SK-N-SH treated with all-trans-retinoic acid at 6 μM for 48 hours (cell line): ENCODE measurements around the gene AFTPH.
"Not testable (repeated sequence)": the region's sequence is repeated elsewhere in the genome, so short reads cannot be mapped to it uniquely, and the experiment has no call there.

Experiments
- ATAC-seq: fragments of 200-7000 bp; cut with Tn5 transposase; 3 replicates; pipeline ENCODE4 v1.9.1; 2020; ENCODE audit warnings: mild to moderate bottlenecking, moderate library complexity
- ARNTL ChIP-seq: fragments of 450-650 bp; formaldehyde crosslinking; IDR thresholded peaks from 2 replicates; pipeline ENCODE4 v1.5.0; 2020; ENCODE audit warnings: low read depth, mild to moderate bottlenecking, moderate library complexity, borderline replicate concordance
- BACH2 ChIP-seq: fragments of 250-450 bp; sonication (Bioruptor Pico); IDR thresholded peaks from 2 replicates; pipeline ENCODE4 v1.9.0; 2021; ENCODE audit warnings: mild to moderate bottlenecking, borderline replicate concordance
- CSDC2 ChIP-seq: fragments of 250-450 bp; sonication (Bioruptor Pico); IDR thresholded peaks from 2 replicates; pipeline ENCODE4 v1.5.0; 2020; ENCODE audit warnings: mild to moderate bottlenecking, moderate library complexity
- ESRRG ChIP-seq: fragments of 250-450 bp; sonication (Bioruptor Pico); IDR thresholded peaks from 2 replicates; pipeline ENCODE4 v1.6.1; 2021; ENCODE audit warnings: mild to moderate bottlenecking
- GLIS3 ChIP-seq: fragments of 250-450 bp; sonication (Bioruptor Pico); IDR thresholded peaks from 2 replicates; pipeline ENCODE4 v1.5.0; 2020; ENCODE audit warnings: mild to moderate bottlenecking, moderate library complexity
- ISL1 ChIP-seq: fragments of 250-450 bp; sonication (Bioruptor Pico); IDR thresholded peaks from 2 replicates; pipeline ENCODE4 v2.1.2; 2022; ENCODE audit warnings: mild to moderate bottlenecking, moderate library complexity
- OSR1 ChIP-seq: fragments of 250-450 bp; sonication (Bioruptor Pico); IDR thresholded peaks from 2 replicates; pipeline ENCODE4 v1.8.0; 2022; ENCODE audit warnings: moderate library complexity, mild to moderate bottlenecking, inconsistent platforms
- PPARA ChIP-seq: fragments of 250-450 bp; sonication (Bioruptor Pico); IDR thresholded peaks from 2 replicates; pipeline ENCODE4 v1.5.0; 2020; ENCODE audit warnings: mild to moderate bottlenecking, borderline replicate concordance
- SNAI2 ChIP-seq: fragments of 250-450 bp; sonication (Bioruptor Pico); IDR thresholded peaks from 2 replicates; pipeline ENCODE4 v1.5.0; 2020; ENCODE audit warnings: mild to moderate bottlenecking, moderate library complexity
- TOX ChIP-seq: fragments of 250-450 bp; sonication (Bioruptor Pico); IDR thresholded peaks from 2 replicates; pipeline ENCODE4 v1.8.0; 2021; ENCODE audit warnings: mild to moderate bottlenecking, moderate library complexity, borderline replicate concordance
- ZFP3 ChIP-seq: fragments of 250-450 bp; sonication (Bioruptor Pico); IDR thresholded peaks from 2 replicates; pipeline ENCODE4 v1.5.0; 2020; ENCODE audit warnings: mild to moderate bottlenecking, moderate library complexity
- ZFP30 ChIP-seq: fragments of 450-650 bp; formaldehyde crosslinking; IDR thresholded peaks from 2 replicates; pipeline ENCODE4 v1.5.0; 2022; ENCODE audit warnings: mild to moderate bottlenecking, moderate library complexity
- ZNF565 ChIP-seq: fragments of 450-650 bp; formaldehyde crosslinking; conservative IDR thresholded peaks from 2 replicates; pipeline ENCODE4 v1.5.0; 2020; ENCODE audit warnings: low read depth, mild to moderate bottlenecking, moderate library complexity
- ZNF8 ChIP-seq: fragments of 450-650 bp; formaldehyde crosslinking; IDR thresholded peaks from 2 replicates; pipeline ENCODE4 v1.5.0; 2020; ENCODE audit warnings: mild to moderate bottlenecking, moderate library complexity
- TF ChIP-seq, protein P1 (sequence below): fragments of 250-450 bp; sonication (Bioruptor Pico); IDR thresholded peaks from 2 replicates; pipeline ENCODE4 v1.5.1; 2020; ENCODE audit warnings: low read depth, mild to moderate bottlenecking, moderate library complexity
- TF ChIP-seq, protein P2 (sequence below): fragments of 250-450 bp; sonication (Bioruptor Pico); IDR thresholded peaks from 2 replicates; pipeline ENCODE4 v1.5.1; 2021; ENCODE audit warnings: mild to moderate bottlenecking, moderate library complexity
- TF ChIP-seq, protein P3 (sequence below): fragments of 250-450 bp; sonication (Bioruptor Pico); IDR thresholded peaks from 2 replicates; pipeline ENCODE4 v1.8.0; 2020; ENCODE audit warnings: mild to moderate bottlenecking, moderate library complexity, borderline replicate concordance
- TF ChIP-seq, protein P4 (sequence below): fragments of 250-450 bp; sonication (Bioruptor Pico); IDR thresholded peaks from 2 replicates; pipeline ENCODE4 v1.5.0; 2020; ENCODE audit warnings: mild to moderate bottlenecking, moderate library complexity
- TF ChIP-seq, protein P5 (sequence below): fragments of 250-450 bp; sonication (Bioruptor Pico); IDR thresholded peaks from 2 replicates; pipeline ENCODE4 v1.8.0; 2021; ENCODE audit warnings: low read depth, mild to moderate bottlenecking, moderate library complexity, borderline replicate concordance

Gene AFTPH

GRCh38 chr2:64525317-64525613 is 1.1 kb downstream of the AFTPH start:
- ATAC-seq: no peak
- no peak for TF ChIP-seq ZNF8 (CRISPR knock-in tag)

DNA sequence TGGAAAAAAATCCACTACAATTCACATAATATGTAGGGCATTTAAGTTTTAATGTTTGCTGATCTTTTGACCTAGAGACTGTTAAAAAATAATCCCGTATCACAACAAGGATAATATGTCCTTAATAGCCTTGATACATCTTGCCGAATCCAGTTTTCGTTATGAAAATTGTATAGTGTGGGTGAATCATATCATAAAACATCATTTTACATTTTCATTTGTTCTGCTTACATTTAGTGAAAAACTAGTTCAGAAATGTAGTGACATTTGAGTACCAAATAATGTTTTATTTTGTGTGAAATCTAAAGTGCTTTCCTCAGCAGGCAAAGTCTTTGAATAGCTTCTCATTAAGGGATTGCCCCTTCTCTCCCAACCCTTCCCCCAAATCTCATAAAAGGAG is 1.9 kb downstream of the AFTPH start:
- no peak for TF ChIP-seq ZFP30 (CRISPR knock-in tag)
- TF ChIP-seq, protein P1, sequence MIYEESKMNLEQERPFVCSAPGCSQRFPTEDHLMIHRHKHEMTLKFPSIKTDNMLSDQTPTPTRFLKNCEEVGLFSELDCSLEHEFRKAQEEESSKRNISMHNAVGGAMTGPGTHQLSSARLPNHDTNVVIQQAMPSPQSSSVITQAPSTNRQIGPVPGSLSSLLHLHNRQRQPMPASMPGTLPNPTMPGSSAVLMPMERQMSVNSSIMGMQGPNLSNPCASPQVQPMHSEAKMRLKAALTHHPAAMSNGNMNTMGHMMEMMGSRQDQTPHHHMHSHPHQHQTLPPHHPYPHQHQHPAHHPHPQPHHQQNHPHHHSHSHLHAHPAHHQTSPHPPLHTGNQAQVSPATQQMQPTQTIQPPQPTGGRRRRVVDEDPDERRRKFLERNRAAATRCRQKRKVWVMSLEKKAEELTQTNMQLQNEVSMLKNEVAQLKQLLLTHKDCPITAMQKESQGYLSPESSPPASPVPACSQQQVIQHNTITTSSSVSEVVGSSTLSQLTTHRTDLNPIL (CRISPR knock-in tag): no peak
- TF ChIP-seq SNAI2: no peak
- TF ChIP-seq ISL1 (CRISPR knock-in tag): no peak
- TF ChIP-seq OSR1 (CRISPR knock-in tag): no peak
- TF ChIP-seq, protein P2, sequence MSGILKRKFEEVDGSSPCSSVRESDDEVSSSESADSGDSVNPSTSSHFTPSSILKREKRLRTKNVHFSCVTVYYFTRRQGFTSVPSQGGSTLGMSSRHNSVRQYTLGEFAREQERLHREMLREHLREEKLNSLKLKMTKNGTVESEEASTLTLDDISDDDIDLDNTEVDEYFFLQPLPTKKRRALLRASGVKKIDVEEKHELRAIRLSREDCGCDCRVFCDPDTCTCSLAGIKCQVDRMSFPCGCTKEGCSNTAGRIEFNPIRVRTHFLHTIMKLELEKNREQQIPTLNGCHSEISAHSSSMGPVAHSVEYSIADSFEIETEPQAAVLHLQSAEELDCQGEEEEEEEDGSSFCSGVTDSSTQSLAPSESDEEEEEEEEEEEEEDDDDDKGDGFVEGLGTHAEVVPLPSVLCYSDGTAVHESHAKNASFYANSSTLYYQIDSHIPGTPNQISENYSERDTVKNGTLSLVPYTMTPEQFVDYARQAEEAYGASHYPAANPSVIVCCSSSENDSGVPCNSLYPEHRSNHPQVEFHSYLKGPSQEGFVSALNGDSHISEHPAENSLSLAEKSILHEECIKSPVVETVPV: no peak
- TF ChIP-seq TOX (CRISPR knock-in tag): no peak
- TF ChIP-seq, protein P3, sequence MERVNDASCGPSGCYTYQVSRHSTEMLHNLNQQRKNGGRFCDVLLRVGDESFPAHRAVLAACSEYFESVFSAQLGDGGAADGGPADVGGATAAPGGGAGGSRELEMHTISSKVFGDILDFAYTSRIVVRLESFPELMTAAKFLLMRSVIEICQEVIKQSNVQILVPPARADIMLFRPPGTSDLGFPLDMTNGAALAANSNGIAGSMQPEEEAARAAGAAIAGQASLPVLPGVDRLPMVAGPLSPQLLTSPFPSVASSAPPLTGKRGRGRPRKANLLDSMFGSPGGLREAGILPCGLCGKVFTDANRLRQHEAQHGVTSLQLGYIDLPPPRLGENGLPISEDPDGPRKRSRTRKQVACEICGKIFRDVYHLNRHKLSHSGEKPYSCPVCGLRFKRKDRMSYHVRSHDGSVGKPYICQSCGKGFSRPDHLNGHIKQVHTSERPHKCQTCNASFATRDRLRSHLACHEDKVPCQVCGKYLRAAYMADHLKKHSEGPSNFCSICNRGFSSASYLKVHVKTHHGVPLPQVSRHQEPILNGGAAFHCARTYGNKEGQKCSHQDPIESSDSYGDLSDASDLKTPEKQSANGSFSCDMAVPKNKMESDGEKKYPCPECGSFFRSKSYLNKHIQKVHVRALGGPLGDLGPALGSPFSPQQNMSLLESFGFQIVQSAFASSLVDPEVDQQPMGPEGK: no peak
- no peak for TF ChIP-seq CSDC2
- no peak for TF ChIP-seq ZNF565 (CRISPR knock-in tag)
- TF ChIP-seq ESRRG (CRISPR knock-in tag): no peak
- TF ChIP-seq, protein P4, sequence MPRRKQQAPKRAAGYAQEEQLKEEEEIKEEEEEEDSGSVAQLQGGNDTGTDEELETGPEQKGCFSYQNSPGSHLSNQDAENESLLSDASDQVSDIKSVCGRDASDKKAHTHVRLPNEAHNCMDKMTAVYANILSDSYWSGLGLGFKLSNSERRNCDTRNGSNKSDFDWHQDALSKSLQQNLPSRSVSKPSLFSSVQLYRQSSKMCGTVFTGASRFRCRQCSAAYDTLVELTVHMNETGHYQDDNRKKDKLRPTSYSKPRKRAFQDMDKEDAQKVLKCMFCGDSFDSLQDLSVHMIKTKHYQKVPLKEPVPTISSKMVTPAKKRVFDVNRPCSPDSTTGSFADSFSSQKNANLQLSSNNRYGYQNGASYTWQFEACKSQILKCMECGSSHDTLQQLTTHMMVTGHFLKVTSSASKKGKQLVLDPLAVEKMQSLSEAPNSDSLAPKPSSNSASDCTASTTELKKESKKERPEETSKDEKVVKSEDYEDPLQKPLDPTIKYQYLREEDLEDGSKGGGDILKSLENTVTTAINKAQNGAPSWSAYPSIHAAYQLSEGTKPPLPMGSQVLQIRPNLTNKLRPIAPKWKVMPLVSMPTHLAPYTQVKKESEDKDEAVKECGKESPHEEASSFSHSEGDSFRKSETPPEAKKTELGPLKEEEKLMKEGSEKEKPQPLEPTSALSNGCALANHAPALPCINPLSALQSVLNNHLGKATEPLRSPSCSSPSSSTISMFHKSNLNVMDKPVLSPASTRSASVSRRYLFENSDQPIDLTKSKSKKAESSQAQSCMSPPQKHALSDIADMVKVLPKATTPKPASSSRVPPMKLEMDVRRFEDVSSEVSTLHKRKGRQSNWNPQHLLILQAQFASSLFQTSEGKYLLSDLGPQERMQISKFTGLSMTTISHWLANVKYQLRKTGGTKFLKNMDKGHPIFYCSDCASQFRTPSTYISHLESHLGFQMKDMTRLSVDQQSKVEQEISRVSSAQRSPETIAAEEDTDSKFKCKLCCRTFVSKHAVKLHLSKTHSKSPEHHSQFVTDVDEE: no peak
- ATAC-seq: no peak

DNA sequence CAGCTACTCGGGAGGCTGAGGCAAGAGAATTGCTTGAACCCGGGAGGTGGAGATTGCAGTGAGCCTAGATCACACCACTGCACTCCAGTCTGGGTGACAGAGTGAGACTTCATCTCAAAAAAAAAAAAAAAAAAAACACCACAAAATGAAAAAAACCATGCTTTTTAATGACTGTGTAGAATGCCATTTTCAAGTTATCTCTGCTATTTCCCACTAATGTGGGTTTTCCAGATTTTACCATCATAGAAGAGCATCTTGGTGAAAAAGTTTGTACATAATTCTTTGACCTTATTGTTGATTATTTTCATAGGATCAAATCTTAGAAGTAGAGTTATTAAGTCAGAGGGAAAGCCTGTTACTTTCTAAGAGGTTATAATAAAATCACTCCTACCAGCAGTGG is 6.8 kb downstream of the AFTPH start:
- ATAC-seq: not testable (repeated sequence)

GRCh38 chr2:64532030-64532429 is 7.9 kb downstream of the AFTPH start:
- ATAC-seq: no peak

More at GRCh38 chr2:64532030-64532429, 7.9 kb downstream of the AFTPH start:
- TF ChIP-seq ZFP3 (CRISPR knock-in tag): no peak
- TF ChIP-seq, protein P5, sequence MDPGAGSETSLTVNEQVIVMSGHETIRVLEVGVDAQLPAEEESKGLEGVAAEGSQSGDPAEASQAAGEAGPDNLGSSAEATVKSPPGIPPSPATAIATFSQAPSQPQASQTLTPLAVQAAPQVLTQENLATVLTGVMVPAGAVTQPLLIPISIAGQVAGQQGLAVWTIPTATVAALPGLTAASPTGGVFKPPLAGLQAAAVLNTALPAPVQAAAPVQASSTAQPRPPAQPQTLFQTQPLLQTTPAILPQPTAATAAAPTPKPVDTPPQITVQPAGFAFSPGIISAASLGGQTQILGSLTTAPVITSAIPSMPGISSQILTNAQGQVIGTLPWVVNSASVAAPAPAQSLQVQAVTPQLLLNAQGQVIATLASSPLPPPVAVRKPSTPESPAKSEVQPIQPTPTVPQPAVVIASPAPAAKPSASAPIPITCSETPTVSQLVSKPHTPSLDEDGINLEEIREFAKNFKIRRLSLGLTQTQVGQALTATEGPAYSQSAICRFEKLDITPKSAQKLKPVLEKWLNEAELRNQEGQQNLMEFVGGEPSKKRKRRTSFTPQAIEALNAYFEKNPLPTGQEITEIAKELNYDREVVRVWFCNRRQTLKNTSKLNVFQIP (CRISPR knock-in tag): no peak
- TF ChIP-seq ZNF565 (CRISPR knock-in tag): no peak
- TF ChIP-seq GLIS3 (CRISPR knock-in tag): no peak
- TF ChIP-seq ARNTL (CRISPR knock-in tag): no peak
- no peak for TF ChIP-seq CSDC2
- TF ChIP-seq, protein P1 (CRISPR knock-in tag): no peak
- no peak for TF ChIP-seq ISL1 (CRISPR knock-in tag)
- TF ChIP-seq, protein P2: no peak
- no peak for TF ChIP-seq PPARA (CRISPR knock-in tag)
- no peak for TF ChIP-seq BACH2 (CRISPR knock-in tag)
- no peak for TF ChIP-seq OSR1 (CRISPR knock-in tag)
